Osteocyte (in vitro differentiated cells): ENCODE data around the gene OPRL1. TPM values are rescaled to one million over a fixed set of nuclear protein-coding genes. Genes with fewer than 3 reads are reported as not detected.

Experiments used
- DNase-seq: peaks from one replicate; pipeline ENCODE4 v3.0.0; 2021; ENCODE audit warnings: mixed read lengths; ENCODE audit not compliant: unreplicated experiment; ENCODE audit errors: extremely low spot score
- H3K27ac Mint-ChIP-seq: one replicate; pipeline ENCODE4 v1.8.0; 2021; ENCODE audit warnings: mild to moderate bottlenecking, mixed read lengths; ENCODE audit not compliant: unreplicated experiment
- H3K27me3 Mint-ChIP-seq: one replicate; pipeline ENCODE4 v1.8.0; 2021; ENCODE audit warnings: mixed read lengths; ENCODE audit not compliant: unreplicated experiment
- H3K36me3 Mint-ChIP-seq: one replicate; pipeline ENCODE4 v1.8.0; 2021; ENCODE audit warnings: mixed read lengths; ENCODE audit not compliant: unreplicated experiment
- H3K4me1 Mint-ChIP-seq: one replicate; pipeline ENCODE4 v1.8.0; 2021; ENCODE audit warnings: mixed read lengths; ENCODE audit not compliant: unreplicated experiment
- H3K4me3 Mint-ChIP-seq: one replicate; pipeline ENCODE4 v1.8.0; 2021; ENCODE audit warnings: mild to moderate bottlenecking, moderate library complexity, mixed read lengths; ENCODE audit not compliant: unreplicated experiment
- H3K9me3 Mint-ChIP-seq: one replicate; pipeline ENCODE4 v1.8.0; 2021; ENCODE audit warnings: mixed read lengths; ENCODE audit not compliant: unreplicated experiment
- total RNA-seq: library from RNA; stranded (reverse); gene quantifications from 2 replicates; pipeline ENCODE4 v1.2.1, GENCODE V29; 2021
- TF ChIP-seq, protein P1 (sequence below): fragments of 200-600 bp; sonication (generic); IDR thresholded peaks from 2 replicates; pipeline ENCODE4 v1.5.0; 2021; ENCODE audit warnings: antibody characterized with exemption, mild to moderate bottlenecking, moderate library complexity

Gene OPRL1
- total RNA-seq, 1 donor from 2014 or later = 2.1 TPM

DNA sequence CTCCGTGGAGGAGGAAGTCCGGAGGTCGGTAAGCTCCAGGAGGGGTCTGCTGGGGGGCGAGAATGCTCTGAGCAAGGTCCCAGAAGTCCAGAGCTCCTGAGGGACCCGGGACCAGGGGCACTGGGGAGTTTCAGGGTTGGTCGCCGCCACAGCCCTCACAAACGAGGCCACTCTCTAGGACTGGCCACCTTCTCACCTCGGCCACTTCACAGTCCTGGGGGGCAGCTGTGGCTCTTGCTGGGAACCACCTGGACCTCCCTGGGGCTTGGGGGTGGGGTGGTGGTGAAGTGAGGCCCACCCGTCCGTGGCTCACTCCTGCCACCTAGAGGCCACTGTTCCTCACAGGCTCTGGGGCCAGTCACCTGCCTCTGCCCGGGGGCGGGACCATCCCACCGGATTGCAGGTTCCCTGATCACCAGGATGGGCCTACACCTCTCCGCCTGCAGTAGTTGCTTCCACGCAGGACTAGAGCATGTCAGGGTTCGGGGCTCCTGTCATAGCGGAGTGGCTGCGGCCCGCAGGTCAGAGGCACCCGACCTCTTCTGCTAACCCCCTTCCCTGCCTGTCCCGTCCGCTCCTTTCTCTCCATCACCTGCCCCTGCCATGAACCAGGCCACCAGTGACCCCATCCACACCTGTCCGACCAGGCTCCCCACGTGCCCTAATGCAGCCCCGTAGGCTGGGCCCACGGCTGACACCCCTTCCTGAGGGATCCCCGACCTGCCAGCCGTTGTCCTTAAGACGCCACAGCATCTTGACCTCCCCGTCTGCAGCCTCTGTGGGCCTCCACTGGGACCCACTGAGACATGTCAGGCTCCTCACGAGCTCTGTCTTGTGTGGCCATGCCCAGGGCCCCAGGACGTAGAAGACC is 22.0 kb upstream of the OPRL1 start:
- Mint-ChIP-seq H3K27me3 (no peaks in the 10 kb centered on the region), H3K4me3 (no peak overlapping the region), H3K4me1 (peaks cover 48% of the 10 kb centered on the region), H3K9me3 (no peaks in the 10 kb centered on the region), H3K36me3 (no peaks in the 10 kb centered on the region), H3K27ac (peak overlapping the region; percentile 40)
- TF ChIP-seq, protein P1, sequence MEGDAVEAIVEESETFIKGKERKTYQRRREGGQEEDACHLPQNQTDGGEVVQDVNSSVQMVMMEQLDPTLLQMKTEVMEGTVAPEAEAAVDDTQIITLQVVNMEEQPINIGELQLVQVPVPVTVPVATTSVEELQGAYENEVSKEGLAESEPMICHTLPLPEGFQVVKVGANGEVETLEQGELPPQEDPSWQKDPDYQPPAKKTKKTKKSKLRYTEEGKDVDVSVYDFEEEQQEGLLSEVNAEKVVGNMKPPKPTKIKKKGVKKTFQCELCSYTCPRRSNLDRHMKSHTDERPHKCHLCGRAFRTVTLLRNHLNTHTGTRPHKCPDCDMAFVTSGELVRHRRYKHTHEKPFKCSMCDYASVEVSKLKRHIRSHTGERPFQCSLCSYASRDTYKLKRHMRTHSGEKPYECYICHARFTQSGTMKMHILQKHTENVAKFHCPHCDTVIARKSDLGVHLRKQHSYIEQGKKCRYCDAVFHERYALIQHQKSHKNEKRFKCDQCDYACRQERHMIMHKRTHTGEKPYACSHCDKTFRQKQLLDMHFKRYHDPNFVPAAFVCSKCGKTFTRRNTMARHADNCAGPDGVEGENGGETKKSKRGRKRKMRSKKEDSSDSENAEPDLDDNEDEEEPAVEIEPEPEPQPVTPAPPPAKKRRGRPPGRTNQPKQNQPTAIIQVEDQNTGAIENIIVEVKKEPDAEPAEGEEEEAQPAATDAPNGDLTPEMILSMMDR = peak; percentile 90
- DNase-seq = peak; percentile 90

DNA sequence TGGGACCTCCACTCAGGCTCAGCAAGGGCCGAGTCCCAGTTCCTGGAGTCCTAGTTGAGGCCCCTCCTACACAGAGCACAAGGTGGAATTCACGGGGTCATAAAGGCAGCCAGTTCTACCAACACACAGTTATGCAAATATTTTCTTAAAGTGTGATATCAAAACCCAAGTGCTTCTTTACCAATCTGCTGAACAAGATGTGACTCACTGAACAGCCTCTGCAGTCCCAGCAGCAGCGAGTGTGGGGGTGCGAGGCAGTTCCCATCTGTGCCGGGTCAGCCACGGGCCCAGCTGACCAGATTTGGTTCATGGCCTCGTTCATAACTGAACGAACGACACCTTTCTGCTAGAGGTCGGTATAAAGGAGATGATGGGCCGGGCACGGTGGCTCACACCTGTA is 21.3 kb upstream of the OPRL1 start:
- H3K9me3 Mint-ChIP-seq = no peaks in the 10 kb centered on the region
- DNase-seq = no peak
- peak overlapping the region; percentile 40 for H3K27ac Mint-ChIP-seq
- H3K4me3 Mint-ChIP-seq = no peak overlapping the region
- no peaks in the 10 kb centered on the region for H3K27me3 Mint-ChIP-seq
- H3K4me1 Mint-ChIP-seq = peaks cover 45% of the 10 kb centered on the region
- no peaks in the 10 kb centered on the region for H3K36me3 Mint-ChIP-seq
- TF ChIP-seq, protein P1 = no peak

- Mint-ChIP-seq H3K9me3 (no peaks in the 10 kb centered on the region), H3K27ac (no peak overlapping the region), H3K27me3 (no peaks in the 10 kb centered on the region), H3K36me3 (no peaks in the 10 kb centered on the region), H3K4me1 (peaks cover 39% of the 10 kb centered on the region), H3K4me3 (peak overlapping the region; percentile 86)
- no peak for DNase-seq
- TF ChIP-seq, protein P1 = no peak
These were observed 17.6 kb upstream of the OPRL1 start for GRCh38 chr20:64062276-64062595.

GRCh38 chr20:64062596-64063388 is 17.1 kb upstream of the OPRL1 start, which contains the start of gene TCEA2:
TSS of gene TCEA2 (plus strand) at chr20:64063198. CDS start at chr20:64063313, 115 bp downstream.
- TF ChIP-seq, protein P1 = no peak
- H3K9me3 Mint-ChIP-seq = no peaks in the 10 kb centered on the region
- DNase-seq = peak; percentile 97
- peaks cover 33% of the 10 kb centered on the region for H3K4me1 Mint-ChIP-seq
- H3K4me3 Mint-ChIP-seq = peak within 1 kb of the TSS; percentile 86
- no peaks in the 10 kb centered on the region for H3K36me3 Mint-ChIP-seq
- peak within 1 kb of the TSS; percentile 72 for H3K27ac Mint-ChIP-seq
- H3K27me3 Mint-ChIP-seq = no peaks in the 10 kb centered on the region
